IPS DF 6.9 (cell line): Measurements from ENCODE around the gene PRAMEF4.
"Not testable (repeated sequence)": the region's sequence is repeated elsewhere in the genome, so short reads cannot be mapped to it uniquely, and the experiment has no call there.

Experiments used
- DNase-seq: peaks from one replicate; pipeline ENCODE4 v3.0.0-alpha.2; 2013; ENCODE audit warnings: low read depth, low spot score
- H3K27ac ChIP-seq: one replicate; pipeline ENCODE4 v1.5.1; 2013; ENCODE audit warnings: low read length, control low read depth
- H3K27me3 ChIP-seq: 2 replicates; pipeline ENCODE4 v1.6.1; 2013; ENCODE audit warnings: mild to moderate bottlenecking, low read length; ENCODE audit not compliant: control insufficient read depth, insufficient read depth
- H3K36me3 ChIP-seq: 2 replicates; pipeline ENCODE4 v1.6.1; 2013; ENCODE audit warnings: low read length; ENCODE audit not compliant: control insufficient read depth, insufficient read depth
- H3K4me1 ChIP-seq: 2 replicates; pipeline ENCODE4 v1.6.1; 2013; ENCODE audit warnings: low read length; ENCODE audit not compliant: control insufficient read depth, insufficient read depth
- H3K4me3 ChIP-seq: 2 replicates; pipeline ENCODE4 v1.5.1; 2013; ENCODE audit warnings: mild to moderate bottlenecking, low read length
- H3K9me3 ChIP-seq: 2 replicates; pipeline ENCODE4 v1.6.1; 2013; ENCODE audit warnings: low read length, inconsistent platforms; ENCODE audit not compliant: control insufficient read depth, insufficient read depth
- WGBS: extraction: QIAGEN DNeasy Blood & Tissue Kit; methylation state at CpG from one replicate; pipeline ENCODE4 v1.1.7; 2013; ENCODE audit warnings: mixed read lengths, missing lambda C conversion rate; ENCODE audit not compliant: insufficient read length, insufficient coverage; 5-methylcytosine and 5-hydroxymethylcytosine counted together

PRAMEF4 gene

GRCh38 chr1:12886101-12886500 lies at the start of gene PRAMEF4:
PRAMEF4 (minus strand) TSS chr1:12886201; CDS start chr1:12883394, 2,807 bp downstream.
- H3K4me1 ChIP-seq, H3K4me3 ChIP-seq, DNase-seq, H3K27ac ChIP-seq, H3K36me3 ChIP-seq, H3K27me3 ChIP-seq, H3K9me3 ChIP-seq: not testable (repeated sequence)
- WGBS, result no CpG with 5 or more reads among the region's 3 CpGs

- DNase-seq, result not testable (repeated sequence)
Measured at GRCh38 chr1:12924368-12924767, 38.4 kb upstream of the PRAMEF4 start.

GRCh38 chr1:12921749-12922148 lies 35.7 kb upstream of the PRAMEF4 start:
- not testable (repeated sequence) for DNase-seq, H3K36me3 ChIP-seq, H3K4me3 ChIP-seq, H3K4me1 ChIP-seq, H3K27me3 ChIP-seq, H3K27ac ChIP-seq, H3K9me3 ChIP-seq
- no CpG with 5 or more reads among the region's 2 CpGs for WGBS

More at GRCh38 chr1:12924368-12924767, 38.4 kb upstream of the PRAMEF4 start:
- not testable (repeated sequence) for H3K9me3 ChIP-seq, H3K4me1 ChIP-seq, H3K27me3 ChIP-seq, H3K36me3 ChIP-seq, H3K4me3 ChIP-seq, H3K27ac ChIP-seq
- WGBS, result no CpG with 5 or more reads among the region's 5 CpGs

GRCh38 chr1:12916310-12916709 lies 30.3 kb upstream of the PRAMEF4 start, which contains the start of gene PRAMEF7:
PRAMEF7 (plus strand) TSS chr1:12916610; CDS start chr1:12917693, 1,083 bp downstream.
- not testable (repeated sequence) for H3K27ac ChIP-seq, H3K36me3 ChIP-seq, H3K4me3 ChIP-seq, H3K4me1 ChIP-seq, DNase-seq, H3K27me3 ChIP-seq, H3K9me3 ChIP-seq
- no CpG with 5 or more reads among the region's 1 CpG for WGBS

- WGBS, result no CpG with 5 or more reads among the region's 5 CpGs
- H3K9me3 ChIP-seq, H3K4me3 ChIP-seq, H3K36me3 ChIP-seq, DNase-seq, H3K27me3 ChIP-seq, H3K4me1 ChIP-seq, H3K27ac ChIP-seq: not testable (repeated sequence)
Measured at GRCh38 chr1:12903793-12904572, 18.0 kb upstream of the PRAMEF4 start.

- not testable (repeated sequence) for DNase-seq, H3K9me3 ChIP-seq, H3K27ac ChIP-seq, H3K4me1 ChIP-seq, H3K36me3 ChIP-seq, H3K27me3 ChIP-seq, H3K4me3 ChIP-seq
Measured at GRCh38 chr1:12899186-12899585, 13.2 kb upstream of the PRAMEF4 start.

- not testable (repeated sequence) for DNase-seq, H3K4me1 ChIP-seq, H3K27ac ChIP-seq, H3K27me3 ChIP-seq, H3K4me3 ChIP-seq, H3K36me3 ChIP-seq, H3K9me3 ChIP-seq
- no CpG with 5 or more reads among the region's 1 CpG for WGBS
Measured at GRCh38 chr1:12898170-12898569, 12.2 kb upstream of the PRAMEF4 start, which contains the start of gene PRAMEF10. PRAMEF10 (minus strand) TSS chr1:12898270; CDS start chr1:12895847, 2,423 bp downstream.

GRCh38 chr1:12878453-12878852 lies 7.5 kb downstream of the PRAMEF4 start:
- no CpG with 5 or more reads among the region's 4 CpGs for WGBS
- not testable (repeated sequence) for H3K4me1 ChIP-seq, H3K27ac ChIP-seq, H3K9me3 ChIP-seq, H3K4me3 ChIP-seq, DNase-seq, H3K27me3 ChIP-seq, H3K36me3 ChIP-seq

- H3K27me3 ChIP-seq, H3K4me3 ChIP-seq, H3K36me3 ChIP-seq, H3K27ac ChIP-seq, H3K4me1 ChIP-seq, H3K9me3 ChIP-seq, DNase-seq: not testable (repeated sequence)
- no CpG with 5 or more reads among the region's 7 CpGs for WGBS
Measured at GRCh38 chr1:12863131-12863880, 22.7 kb downstream of the PRAMEF4 start.

GRCh38 chr1:12856786-12857185 lies 29.2 kb downstream of the PRAMEF4 start, which contains the start of gene PRAMEF2:
PRAMEF2 (plus strand) TSS chr1:12857086; CDS start chr1:12859010, 1,924 bp downstream.
- H3K36me3 ChIP-seq, DNase-seq, H3K9me3 ChIP-seq, H3K4me1 ChIP-seq, H3K27me3 ChIP-seq, H3K27ac ChIP-seq, H3K4me3 ChIP-seq: not testable (repeated sequence)
- no CpG with 5 or more reads among the region's 2 CpGs for WGBS
